Measurements from ENCODE around the gene GID8. TPM values are rescaled to one million over a fixed set of nuclear protein-coding genes. Genes with fewer than 3 reads are reported as not detected.
A peak's percentile ranks its signal among the peaks of the same experiment; 100 is the strongest.

GID8 gene
- total and polyA plus RNA-seq, 2 donors (not counting 3 experiments of a cell fraction or from before 2014, with no cell fraction given): 25.3 to 34.6 TPM

GRCh38 chr20:62900692-62901584 lies 37.0 kb upstream of the GID8 start:
- Histone ChIP-seq H3K4me2 (ENCODE audit: insufficient read depth, low read length) (no peak overlapping the region), H3K36me3 (ENCODE audit: control insufficient read depth in 2 of 2, extremely low read depth in 1 of 2, insufficient read depth in 2 of 2, low read length in 2 of 2) (peaks cover 22% of the 10 kb centered on the region in 2 experiments), H3K9me3 (replicated peaks; ENCODE audit: control insufficient read depth, insufficient read depth, low read length) (no peaks in the 10 kb centered on the region), H3K79me2 (ENCODE audit: control insufficient read depth, insufficient read depth, low read length) (no peaks in the 10 kb centered on the region), H3K9ac (replicated peaks; ENCODE audit: extremely low read depth, insufficient read depth, low read length) (no peak overlapping the region), H4K20me1 (replicated peaks; ENCODE audit: control insufficient read depth, extremely low read depth, insufficient read depth, low read length) (no peaks in the 10 kb centered on the region), H3K4me1 (ENCODE audit: control insufficient read depth, extremely low read depth, insufficient read depth, low read length) (no peaks in the 10 kb centered on the region), H3K27me3 (ENCODE audit: control insufficient read depth in 2 of 2, insufficient read depth in 2 of 2, low read length in 2 of 2) (no peaks in the 10 kb centered on the region), H3K27ac (ENCODE audit: insufficient read depth, low read depth, low read length) (no peak overlapping the region), H3K9me1 (replicated peaks; ENCODE audit: control insufficient read depth, extremely low read depth, insufficient read depth, low read length) (no peaks in the 10 kb centered on the region), H3K4me3 (replicated peaks in 1 of 3; ENCODE audit: insufficient read depth in 1 of 3, low read depth in 1 of 3, low read length in 3 of 3) (no peak overlapping the region), H2AFZ (ENCODE audit: low read depth, low read length) (no peak overlapping the region)
- DNase-seq (ENCODE audit: low read depth, low spot score): peak; percentile 19
- intact Hi-C loops (cut with micrococcal nuclease) (no loop called here), dilution Hi-C loops (cut with MboI; ENCODE audit: extremely low pct_ligation_motif_present, low sequenced_read_pairs) (no loop called here)
- POLR2A ChIA-PET: no interaction called here
- FAIRE-seq: no peak
- BruUV-seq (replicated peaks): no TSS peak
- TF ChIP-seq CTCF (IDR thresholded peaks at IDR 0.05; ENCODE audit: extremely low read depth in 1 of 2, insufficient read depth in 1 of 2, low read depth in 1 of 2, low read length in 2 of 2) (no peak), MAX (IDR thresholded peaks at IDR 0.05; ENCODE audit: insufficient read depth, insufficient read length) (no peak), POLR2A (IDR thresholded peaks at IDR 0.05; ENCODE audit: low read depth, low read length) (peak; percentile 8)
- CTCF ChIA-PET: interaction anchor here (1.1 to 3.6 kb wide), 10 partner anchors 11 to 108 kb away, joined by 3 to 21 read pairs (median 4); partner anchors contain the start of gene SLC17A9

GRCh38 chr20:62901891-62902290 lies 36.1 kb upstream of the GID8 start:
- DNase-seq (ENCODE audit: low read depth, low spot score): no peak
- no TSS peak for BruUV-seq (replicated peaks)
- TF ChIP-seq JUN (IDR thresholded peaks at IDR 0.05; ENCODE audit: borderline replicate concordance, insufficient read depth, insufficient read length, low read depth): no peak
- TF ChIP-seq POLR2A (IDR thresholded peaks at IDR 0.05; ENCODE audit: low read depth, low read length): no peak
- no peak for TF ChIP-seq CTCF (IDR thresholded peaks at IDR 0.05; ENCODE audit: extremely low read depth in 1 of 2, insufficient read depth in 1 of 2, low read depth in 1 of 2, low read length in 2 of 2)
- no peak for TF ChIP-seq FOS (IDR thresholded peaks at IDR 0.05; ENCODE audit: borderline replicate concordance, insufficient read depth, low read length)
- TF ChIP-seq MAX (IDR thresholded peaks at IDR 0.05; ENCODE audit: insufficient read depth, insufficient read length): no peak
- TF ChIP-seq GATA2 (IDR thresholded peaks at IDR 0.05; ENCODE audit: insufficient read depth, insufficient read length, low read depth, low read length): no peak
- no peak for TF ChIP-seq EZH2 (IDR thresholded peaks at IDR 0.05; ENCODE audit: borderline replicate concordance, low read depth, low read length, severe bottlenecking)
- no peak for TF ChIP-seq POLR2AphosphoS5 (IDR thresholded peaks at IDR 0.05; ENCODE audit: insufficient read depth, low read depth, low read length)
- no peak for TF ChIP-seq MYC (IDR thresholded peaks at IDR 0.05; ENCODE audit: low read depth, low read length)
- no peak overlapping the region for H2AFZ ChIP-seq (ENCODE audit: low read depth, low read length)
- no peak overlapping the region for H3K9ac ChIP-seq (replicated peaks; ENCODE audit: extremely low read depth, insufficient read depth, low read length)
- no peak for FAIRE-seq
- no peaks in the 10 kb centered on the region for H3K9me1 ChIP-seq (replicated peaks; ENCODE audit: control insufficient read depth, extremely low read depth, insufficient read depth, low read length)
- ChIA-PET POLR2A (no interaction called here), CTCF (interaction anchor here (1.2 to 3.6 kb wide), 7 partner anchors 10 to 107 kb away, joined by 3 to 21 read pairs (median 6); partner anchors contain the start of gene SLC17A9)
- H3K4me1 ChIP-seq (ENCODE audit: control insufficient read depth, extremely low read depth, insufficient read depth, low read length): no peaks in the 10 kb centered on the region
- dilution Hi-C loops (cut with MboI; ENCODE audit: extremely low pct_ligation_motif_present, low sequenced_read_pairs) (no loop called here), intact Hi-C loops (cut with micrococcal nuclease) (no loop called here)
- no peaks in the 10 kb centered on the region for H3K27me3 ChIP-seq (ENCODE audit: control insufficient read depth in 2 of 2, insufficient read depth in 2 of 2, low read length in 2 of 2)
- no peak overlapping the region for H3K4me2 ChIP-seq (ENCODE audit: insufficient read depth, low read length)
- H4K20me1 ChIP-seq (replicated peaks; ENCODE audit: control insufficient read depth, extremely low read depth, insufficient read depth, low read length): no peaks in the 10 kb centered on the region
- H3K9me3 ChIP-seq (replicated peaks; ENCODE audit: control insufficient read depth, insufficient read depth, low read length): no peaks in the 10 kb centered on the region
- H3K36me3 ChIP-seq (ENCODE audit: control insufficient read depth in 2 of 2, extremely low read depth in 1 of 2, insufficient read depth in 2 of 2, low read length in 2 of 2): peaks cover 30 to 31% of the 10 kb centered on the region in 2 experiments
- H3K27ac ChIP-seq (ENCODE audit: insufficient read depth, low read depth, low read length): no peak overlapping the region
- H3K4me3 ChIP-seq (replicated peaks in 1 of 3; ENCODE audit: insufficient read depth in 1 of 3, low read depth in 1 of 3, low read length in 3 of 3): no peak overlapping the region
- H3K79me2 ChIP-seq (ENCODE audit: control insufficient read depth, insufficient read depth, low read length): peaks cover 3% of the 10 kb centered on the region
